ENCODE results near the gene KRTAP25-1. TPM values are rescaled to one million over a fixed set of nuclear protein-coding genes. Genes with fewer than 3 reads are reported as not detected.

The KRTAP25-1 gene
- total and polyA plus RNA-seq, 2 of the 8 experiments (the other 6 are each of a cell fraction or from before 2014, with no cell fraction given), result not detected

GRCh38 chr21:30257773-30258172 lies 31.5 kb downstream of the KRTAP25-1 start:
- WGBS, 2 experiments (ENCODE audit: extremely low coverage in 1 of 2, insufficient coverage in 1 of 2, insufficient read length in 1 of 2, insufficient replicate concordance in 2 of 2, low coverage in 1 of 2, low lambda C conversion rate in 2 of 2, missing lambda C conversion rate in 1 of 2), result 60% methylated on average over 4 of the region's 4 CpGs; no CpG with 5 or more reads in 1 of the 2 experiments
- POLR2A ChIA-PET (ENCODE audit: partially characterized antibody), result interaction anchor here (0.6 kb wide), 1 partner anchor 421 kb away, joined by 3 read pairs; no protein-coding TSS in a partner anchor
- peak; percentile 39 for FAIRE-seq

More at GRCh38 chr21:30257773-30258172, 31.5 kb downstream of the KRTAP25-1 start:
- Histone ChIP-seq H3K9me3 (ENCODE audit: insufficient read depth in 2 of 2, low read depth in 1 of 2, low read length in 1 of 2) (no peaks in the 10 kb centered on the region), H3K27ac (ENCODE audit: low read depth, low read length) (no peak overlapping the region), H2AK5ac (ENCODE audit: low read depth, low read length) (no peak overlapping the region), H3K79me2 (ENCODE audit: control insufficient read depth in 1 of 2, insufficient read depth in 2 of 2, low read length in 2 of 2) (no peaks in the 10 kb centered on the region), H3K23me2 (ENCODE audit: low read depth, low read length) (no peaks in the 10 kb centered on the region), H4K91ac (replicated peaks; ENCODE audit: insufficient read length, low read length) (no peak overlapping the region), H3K4ac (replicated peaks; ENCODE audit: insufficient read length, low read depth, low read length) (no peak overlapping the region), H2BK12ac (ENCODE audit: low read depth, low read length) (no peak overlapping the region), H2BK15ac (ENCODE audit: low read length) (no peak overlapping the region), H4K8ac (ENCODE audit: extremely low read depth, insufficient read depth, low read length) (no peak overlapping the region), H2BK20ac (ENCODE audit: low read length) (no peak overlapping the region), H3K36me3 (ENCODE audit: control insufficient read depth in 2 of 4, insufficient read depth in 4 of 4, low read length in 3 of 4) (no peaks in the 10 kb centered on the region), H2BK5ac (ENCODE audit: low read depth, low read length) (no peak overlapping the region), H2BK120ac (replicated peaks; ENCODE audit: low read depth, low read length) (no peak overlapping the region), H4K20me1 (replicated peaks in 1 of 2; ENCODE audit: control insufficient read depth in 1 of 2, insufficient read depth in 2 of 2, low read length in 2 of 2) (no peaks in the 10 kb centered on the region), H3K14ac (ENCODE audit: insufficient read length) (no peak overlapping the region), H3K79me1 (ENCODE audit: low read depth, low read length) (no peaks in the 10 kb centered on the region), H3K18ac (ENCODE audit: extremely low read depth, low read length) (no peak overlapping the region), H3K56ac (replicated peaks; ENCODE audit: insufficient read length, low read depth, low read length) (no peak overlapping the region), H3K4me1 (replicated peaks in 1 of 4; ENCODE audit: control insufficient read depth in 3 of 4, insufficient read depth in 4 of 4, low read length in 3 of 4) (no peaks in the 10 kb centered on the region), H3K4me2 (ENCODE audit: insufficient read depth in 1 of 2, low read depth in 2 of 2, low read length in 2 of 2) (no peak overlapping the region), H4K5ac (ENCODE audit: insufficient read length, low read depth, low read length) (no peak overlapping the region), H3K9ac (replicated peaks in 1 of 4; ENCODE audit: extremely low read depth in 1 of 4, low read depth in 3 of 4, low read length in 3 of 4) (no peak overlapping the region), H3K4me3 (ENCODE audit: extremely low read depth in 1 of 4, insufficient read depth in 2 of 4, low read depth in 3 of 4, low read length in 4 of 4) (no peak overlapping the region), H3K23ac (ENCODE audit: insufficient read length) (no peak overlapping the region), H3K27me3 (replicated peaks in 1 of 4; ENCODE audit: control insufficient read depth in 3 of 4, extremely low read depth in 1 of 4, insufficient read depth in 3 of 4, low read length in 3 of 4) (no peaks in the 10 kb centered on the region), H2AFZ (ENCODE audit: low read length) (no peak overlapping the region; the same call in 1 of the 2 replicates)
- DNase-seq (ENCODE audit: low read depth in 1 of 2, low spot score in 2 of 2), result peak in 1 of 2 experiments; percentile 48
- CTCF ChIA-PET (ENCODE audit: partially characterized antibody), result interaction anchor here (0.6 to 3.0 kb wide), 15 partner anchors 11 to 493 kb away, joined by 3 to 16 read pairs (median 4); partner anchors contain the start of gene KRTAP24-1
- TF ChIP-seq RAD21 (IDR thresholded peaks at IDR 0.05 in 1 of 2, conservative IDR thresholded peaks at IDR 0.05 in 1 of 2; ENCODE audit: low read depth in 2 of 2, low read length in 2 of 2) (peak; percentile 64 to 67), CTCF (IDR thresholded peaks at IDR 0.05; ENCODE audit: control extremely low read depth in 1 of 3, insufficient read depth in 1 of 3, low read depth in 1 of 3, low read length in 3 of 3) (peak; percentile 14 to 65 (median 58)), BRCA1 (IDR thresholded peaks at IDR 0.05; ENCODE audit: low read depth, low read length) (no peak)
